Stimulated activated CD8-positive, alpha-beta memory T cell treated with anti-CD3 and anti-CD28 coated beads, Interleukin-7, amount 100 ng/mL, for 24 hours (primary cell): Measurements from ENCODE around the gene KRTAP4-9.
"Not testable (repeated sequence)": the region's sequence is repeated elsewhere in the genome, so short reads cannot be mapped to it uniquely, and the experiment has no call there.

Source experiments
- DNase-seq: peaks from one replicate; pipeline ENCODE4 v3.0.0-alpha.2; 2020; ENCODE audit warnings: low read depth

KRTAP4-9 gene

GRCh38 chr17:41131979-41132378, 26.8 kb downstream of the KRTAP4-9 start:
- DNase-seq = no peak

DNA sequence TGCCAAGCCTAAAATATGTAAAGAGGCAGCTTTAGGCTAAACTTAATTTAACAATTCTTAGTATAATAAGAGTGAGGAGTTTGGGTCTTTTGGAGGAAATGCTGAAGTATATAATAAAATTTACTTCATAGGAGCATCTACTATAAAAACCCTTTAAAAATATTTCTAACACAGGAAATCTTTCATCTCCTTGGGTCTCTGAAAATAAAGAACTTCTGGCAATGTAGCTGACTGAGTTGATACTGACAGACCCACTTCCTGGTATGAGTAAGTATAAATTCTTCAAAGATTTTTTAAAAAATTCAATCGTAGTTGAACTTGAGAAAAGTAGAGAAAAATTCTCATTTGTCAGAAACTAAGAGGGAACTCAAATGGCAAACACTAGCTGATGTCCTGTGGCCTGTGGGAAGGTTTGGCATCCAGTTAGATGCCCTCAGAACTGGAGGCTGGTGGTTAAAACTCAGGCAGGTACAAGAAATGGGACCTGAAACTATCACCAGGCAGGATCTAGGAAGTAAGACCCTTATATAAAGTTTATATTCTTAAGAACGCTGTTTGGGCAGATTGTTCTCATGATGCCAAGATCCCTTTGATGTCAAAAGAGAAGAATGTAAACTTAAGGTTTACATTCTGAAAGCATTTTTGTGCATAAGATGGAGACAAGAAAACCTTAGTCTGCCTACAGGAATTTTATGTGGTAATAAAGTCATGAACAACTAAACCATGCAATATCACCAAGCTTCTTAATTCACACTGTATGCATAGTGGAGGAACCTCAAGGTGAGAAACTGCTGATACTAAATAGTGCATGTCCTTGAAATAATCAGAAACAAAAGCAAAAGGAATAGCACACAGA, 28.9 kb downstream of the KRTAP4-9 start:
- DNase-seq = no peak

DNA sequence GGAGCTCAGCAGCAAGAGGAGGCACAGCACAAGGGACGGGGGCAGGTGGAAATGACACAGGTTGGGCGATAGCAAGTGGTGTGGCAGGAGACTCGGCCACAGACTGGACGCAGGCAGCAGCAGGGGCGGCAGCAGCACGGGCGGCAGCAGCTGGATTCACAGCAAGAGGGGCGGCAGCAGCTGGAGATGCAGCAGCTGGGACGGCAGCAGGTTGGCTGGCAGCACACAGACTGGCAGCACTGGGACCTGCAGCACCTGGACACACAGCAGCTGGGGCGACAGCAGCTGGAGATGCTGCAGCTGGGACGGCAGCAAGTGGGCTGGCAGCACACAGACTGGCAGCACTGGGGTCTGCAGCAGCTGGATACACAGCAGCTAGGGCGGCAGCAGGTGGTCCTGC, 34.7 kb downstream of the KRTAP4-9 start:
- not testable (repeated sequence) for DNase-seq

- DNase-seq = no peak
Measured at GRCh38 chr17:41140360-41141131, 35.4 kb downstream of the KRTAP4-9 start, which contains the start of gene KRTAP4-6. KRTAP4-6 (minus strand) TSS chr17:41140544; CDS start chr17:41140487, 57 bp downstream.

GRCh38 chr17:41141361-41141760, 36.2 kb downstream of the KRTAP4-9 start:
- no peak for DNase-seq

DNA sequence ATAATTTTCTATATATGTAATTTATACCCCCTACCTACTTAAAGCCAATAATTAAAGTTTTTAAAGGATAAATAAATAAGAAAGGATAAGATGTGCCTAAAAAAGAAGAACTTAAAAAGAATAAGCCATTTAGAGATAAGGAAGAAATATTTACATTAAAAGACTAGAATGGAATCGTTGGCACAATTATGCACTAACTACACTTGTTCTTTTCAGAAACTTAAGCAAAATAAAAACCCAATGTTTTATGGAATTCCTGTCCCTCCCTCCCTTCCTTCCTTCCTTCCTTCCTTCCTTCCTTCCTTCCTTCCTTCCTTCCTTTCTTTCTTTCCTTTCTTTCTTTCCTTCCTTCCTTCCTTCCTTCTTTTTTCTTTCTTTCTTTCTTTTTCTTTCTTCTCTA, 39.7 kb downstream of the KRTAP4-9 start:
- no peak for DNase-seq

- no peak for DNase-seq
Measured at GRCh38 chr17:41145261-41145660, 40.1 kb downstream of the KRTAP4-9 start.

GRCh38 chr17:41147531-41148204, 42.5 kb downstream of the KRTAP4-9 start:
- no peak for DNase-seq

GRCh38 chr17:41148971-41149651, 43.9 kb downstream of the KRTAP4-9 start:
- not testable (repeated sequence) for DNase-seq

DNA sequence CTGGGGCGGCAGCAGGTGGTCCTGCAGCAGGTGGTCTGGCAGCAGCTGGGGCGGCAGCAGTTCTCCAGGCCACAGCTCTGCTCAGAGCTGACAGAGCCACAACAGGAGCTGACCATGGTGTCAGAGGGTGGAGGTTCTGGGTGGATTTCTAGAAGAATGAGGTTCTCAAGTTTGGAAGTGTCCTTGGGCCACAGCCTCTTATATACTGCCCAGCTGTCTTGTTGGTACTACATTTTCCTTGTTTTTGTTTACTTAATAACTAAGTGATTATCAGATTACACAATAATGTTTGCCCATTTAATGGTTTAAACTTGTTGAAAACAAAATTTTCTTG, 44.4 kb downstream of the KRTAP4-9 start, which contains the start of gene KRTAP4-5:
TSS of gene KRTAP4-5 (minus strand) at position 174 of the 334 bp plus-strand sequence. CDS start at position 116, 58 bp downstream.
- DNase-seq = no peak

DNA sequence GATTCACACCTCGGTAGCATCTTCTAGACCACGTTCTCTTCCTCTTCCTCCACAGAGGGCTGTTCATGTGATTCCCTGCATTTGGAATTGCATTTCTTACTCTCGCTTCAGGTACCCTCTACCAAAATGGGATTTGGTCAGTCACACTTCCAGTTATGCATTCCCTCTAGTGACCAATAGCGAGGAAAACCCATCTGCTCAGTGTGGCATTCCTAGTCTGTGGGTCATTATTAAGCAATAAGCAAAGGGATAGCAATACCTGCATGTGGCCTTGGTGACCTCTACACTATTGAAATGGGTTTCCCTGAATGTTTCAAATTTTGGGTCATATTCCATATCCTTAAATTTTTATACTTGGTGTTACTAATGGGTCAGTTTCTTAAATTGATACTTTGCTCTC, 44.8 kb downstream of the KRTAP4-9 start:
- no peak for DNase-seq

DNA sequence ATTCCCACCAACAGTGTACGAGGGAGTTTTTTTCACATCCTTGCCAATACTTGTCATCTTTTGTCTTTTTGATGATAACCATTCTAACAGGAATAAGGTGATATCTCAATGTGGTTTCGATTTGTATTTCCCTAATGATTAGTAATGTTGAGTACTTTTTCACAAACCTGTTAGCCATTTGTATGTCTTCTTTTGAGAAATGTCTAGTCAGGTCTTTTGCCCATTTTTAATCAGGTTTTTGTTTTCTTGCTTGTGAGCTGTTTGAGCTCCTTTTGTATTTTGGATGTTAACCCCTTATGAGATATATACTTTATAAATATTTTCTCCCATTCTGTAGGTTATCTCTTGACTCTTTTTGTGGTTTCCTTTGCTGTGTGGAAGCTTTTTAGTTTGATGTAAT, 46.3 kb downstream of the KRTAP4-9 start:
- no peak for DNase-seq

DNA sequence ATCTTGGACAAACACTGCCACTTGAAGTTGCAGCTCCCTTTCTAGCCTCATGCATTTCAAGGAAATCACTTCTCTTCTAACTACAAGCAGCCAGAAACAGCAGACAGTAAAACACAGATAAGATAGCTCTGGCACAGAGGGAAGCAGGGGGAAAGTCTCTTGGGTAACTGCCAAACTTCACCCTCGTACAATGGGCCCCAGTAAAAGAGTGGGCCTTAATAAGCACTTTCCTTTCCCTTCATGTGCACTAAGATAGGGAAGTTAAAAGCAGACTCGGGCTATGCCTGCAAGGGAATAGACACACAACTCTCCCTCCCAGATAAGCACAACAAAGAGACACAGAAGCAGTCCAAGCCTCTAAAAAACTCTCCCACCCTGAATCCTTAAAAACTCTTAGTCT, 48.7 kb downstream of the KRTAP4-9 start:
- DNase-seq = no peak
